Activated T-helper 1 cell treated with anti-CD3 and anti-CD28 coated beads, Interleukin-2, amount 50 U/mL, for 16 hours (primary cell): ENCODE measurements around the gene TTC3.
"Not testable (repeated sequence)": the region's sequence is repeated elsewhere in the genome, so short reads cannot be mapped to it uniquely, and the experiment has no call there.

Source experiments
- DNase-seq, 2 donors: peaks; one replicate each; pipeline ENCODE4 v3.0.0-alpha.2; 2020; ENCODE audit warnings: low read depth in 1 of 2, low spot score in 1 of 2

TTC3 gene, protein sequence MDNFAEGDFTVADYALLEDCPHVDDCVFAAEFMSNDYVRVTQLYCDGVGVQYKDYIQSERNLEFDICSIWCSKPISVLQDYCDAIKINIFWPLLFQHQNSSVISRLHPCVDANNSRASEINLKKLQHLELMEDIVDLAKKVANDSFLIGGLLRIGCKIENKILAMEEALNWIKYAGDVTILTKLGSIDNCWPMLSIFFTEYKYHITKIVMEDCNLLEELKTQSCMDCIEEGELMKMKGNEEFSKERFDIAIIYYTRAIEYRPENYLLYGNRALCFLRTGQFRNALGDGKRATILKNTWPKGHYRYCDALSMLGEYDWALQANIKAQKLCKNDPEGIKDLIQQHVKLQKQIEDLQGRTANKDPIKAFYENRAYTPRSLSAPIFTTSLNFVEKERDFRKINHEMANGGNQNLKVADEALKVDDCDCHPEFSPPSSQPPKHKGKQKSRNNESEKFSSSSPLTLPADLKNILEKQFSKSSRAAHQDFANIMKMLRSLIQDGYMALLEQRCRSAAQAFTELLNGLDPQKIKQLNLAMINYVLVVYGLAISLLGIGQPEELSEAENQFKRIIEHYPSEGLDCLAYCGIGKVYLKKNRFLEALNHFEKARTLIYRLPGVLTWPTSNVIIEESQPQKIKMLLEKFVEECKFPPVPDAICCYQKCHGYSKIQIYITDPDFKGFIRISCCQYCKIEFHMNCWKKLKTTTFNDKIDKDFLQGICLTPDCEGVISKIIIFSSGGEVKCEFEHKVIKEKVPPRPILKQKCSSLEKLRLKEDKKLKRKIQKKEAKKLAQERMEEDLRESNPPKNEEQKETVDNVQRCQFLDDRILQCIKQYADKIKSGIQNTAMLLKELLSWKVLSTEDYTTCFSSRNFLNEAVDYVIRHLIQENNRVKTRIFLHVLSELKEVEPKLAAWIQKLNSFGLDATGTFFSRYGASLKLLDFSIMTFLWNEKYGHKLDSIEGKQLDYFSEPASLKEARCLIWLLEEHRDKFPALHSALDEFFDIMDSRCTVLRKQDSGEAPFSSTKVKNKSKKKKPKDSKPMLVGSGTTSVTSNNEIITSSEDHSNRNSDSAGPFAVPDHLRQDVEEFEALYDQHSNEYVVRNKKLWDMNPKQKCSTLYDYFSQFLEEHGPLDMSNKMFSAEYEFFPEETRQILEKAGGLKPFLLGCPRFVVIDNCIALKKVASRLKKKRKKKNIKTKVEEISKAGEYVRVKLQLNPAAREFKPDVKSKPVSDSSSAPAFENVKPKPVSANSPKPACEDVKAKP (N-terminal part only)

DNA sequence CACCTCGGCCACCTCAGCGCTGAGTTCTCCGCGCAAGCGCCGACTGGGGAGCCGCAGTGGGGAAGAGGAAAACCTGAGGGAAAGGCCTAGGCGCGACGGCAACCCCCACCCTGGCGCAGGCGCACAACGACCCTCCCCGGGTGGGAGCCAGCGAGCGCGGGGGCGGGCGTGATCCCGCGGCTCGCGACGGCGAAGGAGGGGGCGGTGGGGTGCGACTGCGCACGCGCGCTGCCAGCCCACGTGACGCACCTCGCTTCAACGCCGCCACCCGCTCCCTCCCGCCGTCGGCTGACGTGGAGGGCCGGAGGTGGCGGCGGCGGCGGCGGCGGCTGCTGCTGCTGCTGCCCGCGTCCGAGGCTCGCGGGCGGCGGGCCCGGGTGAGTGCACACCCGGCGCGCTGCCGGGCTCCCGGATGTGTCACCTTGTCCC, at the start of gene TTC3, which contains the start of gene PIGP:
Gene TTC3 (plus strand): TSS at position 267 of the 429 bp plus-strand sequence. CDS start 14,004 bp downstream, outside the sequence.
Gene PIGP (minus strand): TSS at position 84 of the 429 bp plus-strand sequence. CDS start 556 bp downstream, outside the sequence.
- peak; percentile 90 to 96 for DNase-seq

DNA sequence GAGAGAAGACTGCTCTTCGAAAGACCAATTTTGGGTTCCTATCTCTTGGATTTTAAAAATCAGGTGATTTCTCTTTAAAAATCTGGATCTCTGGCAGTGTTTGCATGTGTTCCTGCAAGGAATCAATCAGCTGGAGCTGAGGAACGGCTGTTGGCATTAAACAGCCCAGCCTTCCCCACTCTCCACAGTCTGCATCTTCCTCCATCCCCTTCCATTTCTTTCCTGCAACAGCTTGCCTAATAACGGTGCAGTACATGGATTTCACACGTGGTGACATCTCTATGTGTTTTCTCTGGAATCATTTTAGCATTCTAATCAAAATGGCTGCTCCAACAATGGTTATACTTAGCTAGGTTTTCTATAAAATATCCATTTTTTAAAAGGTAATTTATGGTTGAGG, 46.6 kb upstream of the TTC3 start:
- DNase-seq = no peak

DNA sequence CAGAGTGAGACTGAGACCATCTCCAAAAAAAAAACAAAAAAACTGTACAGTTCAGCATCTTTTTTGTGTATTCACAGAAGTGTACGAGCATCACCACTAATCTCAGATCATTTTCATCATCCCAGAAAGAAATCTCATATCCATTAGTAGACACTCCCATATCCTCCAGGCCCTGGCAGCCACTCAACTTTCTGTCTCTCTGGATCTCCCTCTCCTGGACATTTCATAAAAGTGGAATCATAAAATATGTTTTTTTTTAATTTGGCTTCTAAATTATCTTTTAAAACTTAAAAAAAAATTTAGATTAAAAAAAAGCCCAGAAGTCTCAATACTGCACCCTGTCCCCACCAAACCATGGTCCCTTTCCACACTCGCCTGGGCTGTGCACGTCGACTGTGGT, 44.5 kb upstream of the TTC3 start:
- no peak for DNase-seq

DNA sequence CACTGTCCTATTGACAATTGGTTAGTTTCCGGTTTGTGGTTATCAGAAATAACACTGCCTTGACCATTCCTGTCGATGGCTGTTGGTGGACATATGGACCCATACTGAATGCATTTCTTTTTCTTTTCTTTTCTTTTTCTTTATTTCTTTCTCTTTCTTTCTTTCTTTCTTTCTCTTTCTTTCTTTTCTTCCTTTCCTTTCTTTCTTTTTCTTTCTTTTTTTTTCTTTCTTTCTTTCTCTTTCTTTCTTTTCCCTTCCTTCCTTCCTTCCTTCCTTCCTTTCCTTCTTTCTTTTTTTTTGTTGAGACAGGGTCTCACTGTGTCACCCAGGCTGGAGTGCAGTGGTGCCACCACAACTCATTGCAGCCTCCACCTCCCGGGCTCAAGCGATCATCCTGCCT, 42.2 kb upstream of the TTC3 start:
- DNase-seq = no peak

DNA sequence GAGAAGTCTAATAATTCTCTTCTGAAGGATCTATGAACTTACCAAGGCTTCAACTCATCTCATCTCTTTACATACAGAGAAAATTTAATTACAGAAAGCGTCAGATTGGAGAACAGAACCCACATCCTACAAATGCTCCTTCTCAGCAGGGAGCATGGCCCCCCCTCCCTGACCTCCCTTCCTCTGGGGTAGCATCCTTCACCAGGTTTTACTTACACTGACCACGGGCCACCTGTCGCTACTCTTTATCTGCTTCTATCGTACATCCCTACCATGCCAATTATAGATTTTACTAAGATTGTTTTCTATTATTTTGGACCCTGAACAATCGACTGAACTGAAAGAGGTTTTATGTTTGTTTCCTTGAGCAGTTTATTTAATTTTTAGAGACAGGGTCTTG, 40.8 kb upstream of the TTC3 start:
- DNase-seq = no peak

DNA sequence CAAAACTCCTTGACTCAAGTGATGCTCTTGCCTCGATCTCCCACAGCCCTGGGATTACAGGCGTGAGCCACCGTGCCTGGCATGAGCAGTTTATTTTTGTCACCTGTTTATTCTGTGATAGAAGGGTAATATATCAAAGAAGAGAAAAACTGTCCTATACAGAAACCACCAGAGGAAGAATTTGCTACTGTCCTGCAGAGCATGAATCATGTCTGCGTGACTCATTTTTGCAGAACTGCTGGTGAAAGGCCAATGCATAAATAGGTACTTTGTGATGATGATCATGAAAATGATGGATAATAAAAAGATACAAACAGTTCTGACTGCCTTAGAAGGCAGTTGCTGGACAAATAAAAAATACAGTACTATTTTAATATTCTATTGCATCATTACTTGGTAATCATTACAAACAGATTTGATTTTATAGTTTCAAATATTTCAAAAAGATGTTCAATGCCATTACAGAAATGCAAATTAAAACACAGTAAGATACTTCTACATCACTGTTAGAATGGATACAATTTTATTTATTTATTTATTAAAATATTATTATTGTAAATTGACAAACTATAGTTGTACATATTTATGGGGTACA, 40.1 kb upstream of the TTC3 start:
- DNase-seq = no peak

DNA sequence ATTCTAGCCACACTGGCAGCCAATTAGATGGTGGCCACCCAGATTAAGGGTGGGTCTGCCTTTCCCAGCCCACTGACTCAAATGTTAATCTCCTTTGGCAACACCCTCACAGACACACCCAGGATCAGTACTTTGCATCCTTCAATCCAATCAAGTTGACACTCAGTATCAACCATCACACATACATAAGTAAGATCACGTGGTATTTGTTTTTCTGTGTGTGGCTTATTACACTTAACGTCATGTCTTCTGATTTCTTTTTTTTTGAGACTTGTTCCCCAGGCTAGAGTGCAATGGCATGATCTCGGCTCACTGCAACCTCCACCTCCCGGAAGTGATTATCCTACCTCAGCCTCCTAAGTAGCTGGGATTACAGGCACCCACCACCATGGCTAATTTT, 38.7 kb upstream of the TTC3 start:
- DNase-seq = not testable (repeated sequence)

DNA sequence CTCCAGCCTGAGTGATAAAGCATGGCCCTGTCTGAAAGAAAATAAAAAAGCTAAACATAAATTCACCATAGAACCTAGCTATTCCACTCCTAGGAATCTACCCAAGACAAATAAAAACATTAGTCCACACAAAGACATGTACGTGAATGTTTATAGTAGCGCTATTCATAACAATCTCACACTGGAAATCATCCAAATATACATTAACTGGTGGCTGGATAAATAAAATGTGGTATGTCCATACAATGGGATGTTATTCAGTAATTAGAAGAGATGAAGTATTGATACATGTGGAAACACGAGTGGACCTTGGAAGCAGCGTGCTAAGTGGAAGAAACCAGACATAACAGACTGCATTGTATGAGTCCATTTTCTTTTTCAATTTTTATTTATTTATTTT, 36.9 kb upstream of the TTC3 start:
- no peak for DNase-seq

DNA sequence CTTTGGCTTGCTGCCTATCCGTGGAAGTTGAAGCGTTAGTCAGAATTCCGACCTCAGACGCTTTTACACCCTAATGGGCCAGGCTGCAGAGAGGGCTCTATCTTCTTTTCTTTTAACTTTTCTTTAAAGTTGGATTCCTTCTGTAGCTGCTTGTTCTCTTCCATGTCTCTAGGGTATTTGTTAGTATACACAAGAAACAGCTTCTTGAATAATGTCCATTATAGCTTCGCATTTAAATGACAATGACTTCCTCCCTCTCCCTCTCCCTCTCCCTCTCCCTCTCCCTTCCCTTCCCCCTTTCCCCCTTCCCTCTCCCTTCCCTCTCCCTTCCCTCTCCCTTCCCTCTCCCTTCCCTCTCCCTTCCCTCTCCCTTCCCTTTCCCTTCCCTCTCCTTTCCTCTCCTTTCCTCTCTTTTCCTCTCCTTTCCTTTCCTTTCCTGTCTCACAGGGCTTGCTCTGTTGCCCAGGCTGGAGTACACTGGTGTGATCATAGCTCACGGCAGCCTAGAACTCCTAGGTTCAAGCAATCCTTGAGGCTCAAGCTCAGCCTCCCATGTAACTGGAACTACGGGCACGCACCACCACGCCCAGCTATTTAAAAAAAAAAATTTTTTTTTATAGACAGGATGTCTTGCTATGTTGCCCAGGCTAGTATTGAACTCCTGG, 33.5 kb upstream of the TTC3 start:
- DNase-seq = no peak

DNA sequence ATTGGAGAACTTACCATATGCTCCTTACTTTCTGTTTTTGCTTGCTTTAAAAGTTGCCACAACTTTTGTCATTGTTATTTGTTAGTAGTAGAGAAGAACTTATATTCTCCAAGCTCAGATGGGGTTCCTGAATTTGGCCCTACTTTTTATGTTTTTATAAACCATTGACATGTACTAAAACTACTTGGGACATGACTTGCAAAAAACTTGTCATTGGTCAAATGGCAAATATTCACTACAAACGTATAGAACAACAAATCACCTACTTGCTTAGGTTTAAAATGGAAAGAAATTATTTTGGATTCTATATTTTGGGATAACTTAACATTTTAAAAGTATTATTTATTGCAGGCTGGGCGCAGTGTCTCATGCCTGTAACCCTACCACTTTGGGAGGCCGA, 32.8 kb upstream of the TTC3 start:
- DNase-seq = no peak

DNA sequence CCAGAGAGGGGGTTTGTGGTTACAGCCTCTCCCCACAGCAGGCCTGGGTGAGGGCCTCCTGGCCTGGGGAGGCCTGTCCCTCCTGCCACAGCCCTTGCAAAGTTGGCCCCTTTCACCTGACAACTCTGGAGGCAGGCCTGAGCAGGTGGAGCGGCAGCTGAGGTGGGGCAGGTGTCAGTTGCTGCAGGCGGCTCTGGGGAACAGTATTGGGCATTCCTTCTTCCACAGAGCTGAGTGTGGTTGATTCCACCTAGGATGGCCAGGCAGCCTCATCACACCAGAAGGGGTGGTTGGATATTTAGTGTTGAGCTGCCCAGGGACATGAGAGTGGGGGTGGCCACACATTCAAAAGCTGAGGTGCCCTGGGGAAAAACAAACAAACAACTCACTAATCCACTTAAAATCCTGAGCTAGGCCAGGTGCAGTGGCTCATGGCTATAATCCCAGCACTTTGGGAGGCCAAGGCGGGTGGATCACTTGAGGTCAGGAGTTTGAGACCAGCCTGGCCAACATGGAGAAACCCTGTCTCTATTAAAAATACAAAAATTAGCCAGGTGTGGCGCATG, 31.3 kb upstream of the TTC3 start:
- DNase-seq = no peak

DNA sequence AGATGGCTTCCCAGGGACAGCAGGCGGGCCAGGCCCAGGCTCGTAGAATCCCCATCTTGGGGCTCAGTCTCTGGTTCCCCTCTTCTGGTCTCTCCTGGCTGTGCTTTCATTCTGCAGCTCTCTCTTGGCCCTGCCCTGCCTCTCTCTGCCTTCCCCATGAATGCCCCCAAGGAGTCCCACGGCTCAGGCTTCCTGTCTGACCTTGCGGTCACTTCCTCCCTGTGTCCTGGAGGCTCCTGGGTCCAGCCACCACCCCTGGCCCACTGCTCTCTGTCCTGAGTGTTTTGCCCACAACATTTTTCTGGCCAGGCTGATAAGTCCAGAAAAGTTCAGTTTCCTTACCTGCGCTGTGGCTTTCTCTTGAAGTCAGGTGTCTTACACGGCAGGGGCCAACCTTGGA, 29.2 kb upstream of the TTC3 start:
- DNase-seq = no peak

DNA sequence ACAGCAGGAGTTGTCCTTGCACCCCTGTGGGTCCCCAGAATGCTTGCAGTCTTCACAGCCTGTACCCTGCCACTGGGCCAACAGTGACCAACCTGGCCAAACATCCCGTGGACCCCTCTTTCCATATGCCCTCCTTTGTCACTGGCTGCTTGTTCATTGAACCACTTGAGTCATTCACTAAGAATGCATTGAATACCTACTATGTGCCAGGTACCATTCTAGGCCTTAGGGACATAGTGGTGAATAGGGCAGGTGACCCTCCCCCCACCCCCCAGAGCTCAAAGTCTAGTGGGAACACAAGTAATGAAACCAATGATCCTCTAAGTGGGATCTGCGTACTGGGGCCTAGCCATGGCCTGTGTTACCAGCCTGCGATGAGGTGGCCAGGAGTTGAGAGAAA, 28.4 kb upstream of the TTC3 start:
- DNase-seq = no peak

DNA sequence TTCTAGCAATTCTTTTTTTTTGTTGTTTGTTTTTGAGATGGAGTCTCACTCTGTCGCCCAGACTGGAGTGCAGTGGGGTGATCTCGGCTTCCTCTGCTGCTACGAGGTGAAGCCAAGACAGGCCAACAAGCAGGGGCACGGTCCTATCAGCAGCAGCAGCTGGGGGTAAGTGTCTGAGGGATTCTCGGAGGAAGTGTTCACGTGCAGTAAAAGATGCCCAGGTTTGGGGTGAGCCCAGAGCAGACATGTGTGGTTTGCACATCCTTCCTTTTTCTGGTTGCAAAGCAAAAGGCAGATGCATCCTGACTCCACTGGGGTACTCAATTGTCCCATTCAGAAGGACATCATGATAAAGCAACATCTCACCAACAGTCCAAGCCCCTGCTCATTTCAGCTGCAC, 27.9 kb upstream of the TTC3 start:
- no peak for DNase-seq

DNA sequence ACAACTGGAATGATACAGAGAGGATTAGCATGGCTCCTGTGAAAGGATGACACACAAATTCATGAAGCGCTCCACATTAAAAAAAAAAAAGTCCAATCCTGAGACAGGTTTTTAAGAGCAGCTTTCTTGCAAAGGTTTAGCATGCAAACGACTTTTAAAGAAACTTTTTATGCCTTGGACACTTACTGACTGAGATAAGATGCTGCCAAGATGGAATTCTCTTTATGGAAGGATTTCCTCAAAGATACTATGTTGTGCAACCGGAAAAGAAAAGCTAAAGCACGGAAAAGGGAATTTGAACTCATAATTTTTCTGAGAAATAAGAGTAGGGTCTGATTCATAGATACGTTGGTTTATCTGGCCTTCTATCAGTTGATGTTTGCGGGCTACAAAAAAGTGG, 27.5 kb upstream of the TTC3 start:
- DNase-seq = no peak

DNA sequence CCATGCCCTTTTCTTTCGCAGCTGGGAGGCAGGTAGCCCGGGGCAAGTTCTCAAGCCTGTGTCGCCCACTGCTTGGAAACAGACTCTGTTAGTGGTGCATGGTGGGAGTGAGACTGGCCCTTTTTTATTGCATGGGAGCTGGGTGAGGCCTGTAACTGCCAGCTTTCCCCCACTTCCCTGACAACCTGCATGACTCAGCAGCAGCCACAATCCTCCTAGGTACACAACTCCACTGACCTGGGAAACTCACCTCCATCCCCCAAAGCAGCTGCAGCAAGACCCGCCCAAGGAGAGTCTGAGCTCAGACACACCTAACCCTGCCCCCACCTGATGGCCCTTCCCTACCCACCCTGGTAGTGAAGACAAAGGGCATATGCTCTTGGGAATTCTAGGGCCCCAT, 26.0 kb upstream of the TTC3 start:
- DNase-seq = no peak

DNA sequence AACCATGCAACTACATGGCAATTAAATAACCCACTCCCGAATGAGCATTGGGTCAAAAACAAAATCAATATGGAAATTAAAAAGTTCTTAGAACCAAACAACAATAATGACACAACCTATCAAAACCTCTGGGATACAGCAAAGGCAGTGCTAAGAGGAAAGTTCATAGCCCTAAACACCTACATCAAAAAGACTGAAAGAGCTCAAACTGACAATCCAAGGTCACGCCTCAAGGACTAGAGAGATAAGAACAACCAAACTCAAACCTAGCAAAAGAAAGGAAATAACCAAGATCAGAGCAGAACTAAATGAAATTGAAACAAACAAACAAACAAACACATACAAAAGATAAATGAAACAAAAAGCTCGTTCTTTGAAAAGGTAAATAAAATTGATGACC, 23.3 kb upstream of the TTC3 start:
- not testable (repeated sequence) for DNase-seq

DNA sequence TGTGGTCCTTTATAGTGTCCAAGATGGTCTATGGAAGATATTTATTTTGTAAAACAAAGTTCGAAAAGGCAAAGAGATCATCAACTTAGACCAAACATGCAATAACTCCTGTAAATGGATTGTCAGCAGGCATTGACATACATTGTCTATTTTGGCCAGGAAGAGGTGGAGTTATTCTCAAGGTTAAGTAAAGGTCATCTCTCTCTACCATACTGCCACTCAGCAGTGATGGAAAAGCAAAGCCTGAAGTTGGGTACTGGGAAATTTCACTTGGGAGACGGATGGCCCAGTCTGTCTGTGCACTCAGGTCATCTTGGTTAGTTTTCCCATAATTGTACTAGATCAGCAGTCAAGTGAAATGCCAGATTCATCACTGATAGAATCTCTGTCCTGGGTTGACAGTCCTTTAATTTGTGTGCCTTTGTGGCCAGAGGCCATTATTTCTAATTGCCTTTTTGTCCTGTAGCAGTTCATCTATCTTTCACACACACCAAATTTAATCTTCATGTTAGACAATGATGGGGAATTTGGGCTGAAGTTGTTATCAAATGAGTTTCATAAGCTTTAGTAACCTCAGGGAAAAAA, 17.7 kb upstream of the TTC3 start:
- no peak for DNase-seq

DNA sequence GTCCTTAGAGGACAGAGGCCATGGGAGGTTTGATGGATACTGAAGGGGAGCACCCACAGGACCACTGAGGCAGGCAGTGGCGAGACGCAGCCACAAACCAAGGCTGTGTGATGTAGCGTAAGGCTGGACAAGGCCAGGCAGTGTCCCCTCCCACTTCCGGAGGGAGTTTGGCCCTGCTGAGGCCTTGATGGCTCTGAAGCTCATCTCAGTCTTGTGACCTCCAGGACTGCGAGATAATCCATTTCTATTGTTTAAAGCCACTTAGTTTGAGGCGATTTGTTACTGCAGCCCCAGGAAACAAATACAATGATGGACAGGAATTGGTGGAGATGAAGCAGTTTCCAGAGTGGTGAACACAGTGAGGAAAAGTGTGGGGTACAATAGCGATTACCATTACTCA, 15.4 kb upstream of the TTC3 start:
- no peak for DNase-seq

DNA sequence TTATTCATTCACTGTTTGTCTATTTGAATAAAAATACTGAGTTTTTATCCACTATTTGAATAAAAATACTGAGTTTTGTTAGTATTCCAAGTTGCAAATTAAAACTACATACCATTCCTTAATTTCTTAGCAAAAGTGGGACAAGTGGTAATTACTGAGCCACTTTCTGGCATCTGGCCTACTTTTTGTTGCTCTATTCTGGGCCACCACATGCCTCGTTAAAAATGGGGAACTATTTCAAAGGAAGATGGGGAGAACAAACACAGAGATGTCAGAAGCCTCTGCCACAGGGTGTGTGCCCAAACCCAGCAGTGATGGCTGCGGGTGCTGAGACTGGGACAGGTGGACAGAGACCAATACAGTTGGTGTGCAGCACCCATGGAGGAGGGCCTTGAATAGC, 14.8 kb upstream of the TTC3 start:
- DNase-seq = no peak
